Glutamatergic neuron (in vitro differentiated cells): ENCODE results near the gene NCOR2. TPM values are rescaled to one million over a fixed set of nuclear protein-coding genes. Genes with fewer than 3 reads are reported as not detected.

ENCODE experiments used
- DNase-seq: peaks from one replicate; pipeline ENCODE4 v3.0.0; 2022
- H3K27ac Mint-ChIP-seq: one replicate; pipeline ENCODE4 v1.8.0; 2020; ENCODE audit warnings: mild to moderate bottlenecking, mixed read lengths, inconsistent platforms; ENCODE audit not compliant: unreplicated experiment
- H3K27me3 Mint-ChIP-seq: one replicate; pipeline ENCODE4 v1.8.0; 2020; ENCODE audit warnings: mild to moderate bottlenecking, moderate library complexity, mixed read lengths, inconsistent platforms; ENCODE audit not compliant: unreplicated experiment
- H3K36me3 Mint-ChIP-seq: one replicate; pipeline ENCODE4 v1.8.0; 2020; ENCODE audit warnings: mild to moderate bottlenecking, mixed read lengths, inconsistent platforms; ENCODE audit not compliant: unreplicated experiment
- H3K4me1 Mint-ChIP-seq: one replicate; pipeline ENCODE4 v1.8.0; 2020; ENCODE audit warnings: mild to moderate bottlenecking, low read depth, mixed read lengths, inconsistent platforms; ENCODE audit not compliant: unreplicated experiment
- H3K4me3 Mint-ChIP-seq: one replicate; pipeline ENCODE4 v1.8.0; 2020; ENCODE audit warnings: mild to moderate bottlenecking, mixed read lengths, inconsistent platforms; ENCODE audit not compliant: unreplicated experiment
- H3K9me3 Mint-ChIP-seq: one replicate; pipeline ENCODE4 v1.8.0; 2020; ENCODE audit warnings: mild to moderate bottlenecking, moderate library complexity, mixed read lengths, inconsistent platforms; ENCODE audit not compliant: unreplicated experiment
- CTCF ChIP-seq: fragments of 200-600 bp; sonication (generic); IDR thresholded peaks from one replicate; pipeline ENCODE4 v1.5.0; 2021; ENCODE audit not compliant: partially characterized antibody, unreplicated experiment
- total RNA-seq: library from RNA; stranded (reverse); fragmentation: NEBNext Ultra II Directional; extraction: Animal tissue kit (Norgen Biotek cat#: 25700); gene quantifications from one replicate; pipeline ENCODE4 v1.2.1, GENCODE V29; 2021; ENCODE audit not compliant: unreplicated experiment

Gene NCOR2
- total RNA-seq, 1 donor from 2014 or later = 360 TPM

GRCh38 chr12:124599074-124599999 is 31.9 kb upstream of the NCOR2 start:
- Mint-ChIP-seq H3K9me3 (peaks cover 24% of the 10 kb centered on the region), H3K27me3 (peaks cover 22% of the 10 kb centered on the region), H3K4me1 (peaks cover 29% of the 10 kb centered on the region), H3K27ac (no peak overlapping the region), H3K4me3 (no peak overlapping the region), H3K36me3 (no peaks in the 10 kb centered on the region)
- DNase-seq = no peak
- TF ChIP-seq CTCF = no peak

- Mint-ChIP-seq H3K9me3 (peaks cover 14% of the 10 kb centered on the region), H3K36me3 (peaks cover 5% of the 10 kb centered on the region), H3K4me3 (no peak overlapping the region), H3K4me1 (peaks cover 11% of the 10 kb centered on the region), H3K27me3 (peaks cover 12% of the 10 kb centered on the region), H3K27ac (no peak overlapping the region)
- TF ChIP-seq CTCF = no peak
- DNase-seq = no peak
Measured at GRCh38 chr12:124597041-124597440, 29.6 kb upstream of the NCOR2 start.

DNA sequence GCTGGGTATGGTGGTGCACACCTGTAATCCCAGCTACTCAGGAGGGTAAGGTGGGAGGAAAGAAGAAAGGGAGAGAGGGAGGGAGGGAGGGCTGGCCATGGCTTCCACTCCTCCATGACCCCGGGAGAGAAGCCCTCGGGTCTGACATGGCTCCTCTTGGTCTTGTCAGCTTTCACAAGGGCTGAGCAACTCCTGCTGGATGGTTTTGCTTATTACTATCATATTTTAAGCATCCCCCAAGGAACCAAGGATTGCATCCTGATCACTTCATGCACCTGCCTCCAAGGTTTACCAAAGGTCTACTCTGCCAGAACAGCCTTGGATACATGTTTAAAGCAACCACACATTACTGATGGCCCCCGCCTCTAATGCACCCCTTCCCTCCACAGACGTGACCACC is 28.0 kb upstream of the NCOR2 start:
- peaks cover 13% of the 10 kb centered on the region for H3K36me3 Mint-ChIP-seq
- peaks cover 11% of the 10 kb centered on the region for H3K4me1 Mint-ChIP-seq
- H3K4me3 Mint-ChIP-seq = no peak overlapping the region
- no peak overlapping the region for H3K27ac Mint-ChIP-seq
- DNase-seq = no peak
- peaks cover 16% of the 10 kb centered on the region for H3K9me3 Mint-ChIP-seq
- no peak for TF ChIP-seq CTCF
- H3K27me3 Mint-ChIP-seq = peaks cover 12% of the 10 kb centered on the region

DNA sequence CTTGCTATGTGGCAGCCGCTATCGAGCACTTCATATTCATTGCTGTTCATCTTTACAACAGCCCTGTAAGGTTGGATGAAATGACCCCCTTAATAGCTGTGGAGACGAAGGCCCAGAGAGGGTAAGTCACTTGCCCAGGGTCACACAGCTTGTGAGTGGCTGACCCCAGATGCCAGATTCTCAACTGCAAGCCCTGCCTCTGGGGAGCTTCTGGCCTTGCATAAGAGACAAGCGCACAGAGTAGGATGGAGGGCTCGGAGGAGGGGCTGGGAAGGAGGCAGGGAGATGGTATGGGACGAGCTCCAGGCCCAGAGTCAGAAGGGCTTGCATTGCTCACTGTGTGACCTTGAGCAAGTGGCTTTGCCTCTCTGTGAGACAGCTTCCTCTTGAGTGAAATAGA is 27.4 kb upstream of the NCOR2 start:
- H3K9me3 Mint-ChIP-seq = peaks cover 21% of the 10 kb centered on the region
- DNase-seq = no peak
- H3K27me3 Mint-ChIP-seq = peaks cover 12% of the 10 kb centered on the region
- no peak for TF ChIP-seq CTCF
- no peak overlapping the region for H3K4me3 Mint-ChIP-seq
- peaks cover 17% of the 10 kb centered on the region for H3K36me3 Mint-ChIP-seq
- peaks cover 11% of the 10 kb centered on the region for H3K4me1 Mint-ChIP-seq
- no peak overlapping the region for H3K27ac Mint-ChIP-seq

GRCh38 chr12:124593851-124594401 is 26.5 kb upstream of the NCOR2 start:
- Mint-ChIP-seq H3K9me3 (peaks cover 24% of the 10 kb centered on the region), H3K4me3 (no peak overlapping the region), H3K27ac (peak overlapping the region; percentile 74), H3K4me1 (peaks cover 12% of the 10 kb centered on the region), H3K36me3 (peaks cover 23% of the 10 kb centered on the region), H3K27me3 (peaks cover 12% of the 10 kb centered on the region)
- TF ChIP-seq CTCF = no peak
- no peak for DNase-seq
